CD14-positive monocyte (primary cell): ENCODE measurements around the gene RALGAPB. TPM values are rescaled to one million over a fixed set of nuclear protein-coding genes. Genes with fewer than 3 reads are reported as not detected.
A peak's percentile ranks its signal among the peaks of the same experiment; 100 is the strongest.

Experiments
- DNase-seq, 3 donors: peaks; one replicate each; pipeline ENCODE4 v3.0.0-alpha.2; 2011 to 2022
- H2AFZ ChIP-seq: 2 replicates; pipeline ENCODE4 v1.6.0; 2012; ENCODE audit warnings: mild to moderate bottlenecking, low read depth, low read length, inconsistent platforms; ENCODE audit not compliant: insufficient read depth, poor library complexity, severe bottlenecking
- H3K27ac ChIP-seq, 2 donors: 1 replicate in 1 of 2; 2 replicates in 1 of 2; pipeline ENCODE4 v1.5.1; 2012 to 2013; ENCODE audit warnings: low read length in 2 of 2, control low read depth in 1 of 2, inconsistent platforms in 1 of 2, low read depth in 1 of 2, mild to moderate bottlenecking in 1 of 2
- H3K27me3 ChIP-seq, 2 donors: one replicate each; pipeline versions ENCODE4 v1.6.0 to v1.6.1; 2011 to 2013; ENCODE audit warnings: low read length in 2 of 2; ENCODE audit not compliant: control insufficient read depth in 2 of 2, insufficient read depth in 2 of 2
- H3K36me3 ChIP-seq, 2 donors: replicated peaks in 1 of 2; 1 replicate in 1 of 2; 2 replicates in 1 of 2; pipeline versions ENCODE4 v1.5.1 to v1.6.1; 2012 to 2013; ENCODE audit warnings: low read length in 2 of 2, control low read depth in 1 of 2, inconsistent platforms in 1 of 2, mild to moderate bottlenecking in 1 of 2; ENCODE audit not compliant: insufficient read depth in 2 of 2, control insufficient read depth in 1 of 2
- H3K4me1 ChIP-seq, 2 donors: 1 replicate in 1 of 2; 2 replicates in 1 of 2; pipeline versions ENCODE4 v1.5.1 to v1.6.1; 2012 to 2013; ENCODE audit warnings: low read length in 2 of 2, control low read depth in 1 of 2, inconsistent platforms in 1 of 2, mild to moderate bottlenecking in 1 of 2, moderate library complexity in 1 of 2; ENCODE audit not compliant: insufficient read depth in 2 of 2, control insufficient read depth in 1 of 2
- H3K4me2 ChIP-seq: replicated peaks from 2 replicates; pipeline ENCODE3; 2012; ENCODE audit warnings: low read length, moderate library complexity, mild to moderate bottlenecking; ENCODE audit not compliant: poor library complexity, severe bottlenecking; ENCODE audit errors: extremely low read depth
- H3K4me3 ChIP-seq, 3 experiments: fragments of 200-600 bp in 1 of 3; sonication (generic) in 1 of 3; replicated peaks in 1 of 3; 1 replicate in 2 of 3; 2 replicates in 1 of 3; pipeline ENCODE4 v1.5.1; 2011 to 2013; ENCODE audit warnings: low read length in 3 of 3, mild to moderate bottlenecking in 3 of 3, control low read depth in 2 of 3, low read depth in 2 of 3, inconsistent platforms in 1 of 3, moderate library complexity in 1 of 3
- H3K79me2 ChIP-seq: 2 replicates; pipeline ENCODE4 v1.6.0; 2012; ENCODE audit warnings: mild to moderate bottlenecking, control low read depth, inconsistent platforms, low read length, moderate library complexity; ENCODE audit not compliant: insufficient read depth
- H3K9ac ChIP-seq: 2 replicates; pipeline ENCODE4 v1.6.0; 2017; ENCODE audit warnings: low read length, mild to moderate bottlenecking; ENCODE audit not compliant: insufficient read depth, poor library complexity, severe bottlenecking
- H3K9me3 ChIP-seq, 2 donors: replicated peaks in 1 of 2; 1 replicate in 1 of 2; 2 replicates in 1 of 2; pipeline versions ENCODE4 v1.5.1 to v1.6.1; 2012 to 2013; ENCODE audit warnings: low read length in 2 of 2, control low read depth in 1 of 2; ENCODE audit not compliant: control insufficient read depth in 1 of 2, insufficient read depth in 1 of 2
- H4K20me1 ChIP-seq: 2 replicates; pipeline ENCODE4 v1.6.0; 2012; ENCODE audit warnings: mild to moderate bottlenecking, low read length, control low read depth, moderate library complexity; ENCODE audit not compliant: insufficient read depth
- H3K27ac Mint-ChIP-seq, 7 donors: one replicate each; pipeline ENCODE4 v1.8.0; 2020; ENCODE audit warnings: mild to moderate bottlenecking in 7 of 7, mixed read lengths in 7 of 7, moderate library complexity in 6 of 7, inconsistent platforms in 2 of 7
- H3K27me3 Mint-ChIP-seq, 3 donors: one replicate each; pipeline ENCODE4 v1.8.0; 2021 to 2022; ENCODE audit warnings: low read depth in 3 of 3, mild to moderate bottlenecking in 3 of 3, mixed read lengths in 3 of 3, moderate library complexity in 3 of 3, inconsistent platforms in 1 of 3
- H3K36me3 Mint-ChIP-seq, 2 donors: one replicate each; pipeline ENCODE4 v1.8.0; 2020; ENCODE audit warnings: mixed read lengths in 2 of 2, inconsistent platforms in 1 of 2, mild to moderate bottlenecking in 1 of 2
- H3K4me1 Mint-ChIP-seq: one replicate; pipeline ENCODE4 v1.8.0; 2020; ENCODE audit warnings: mild to moderate bottlenecking, mixed read lengths
- H3K4me3 Mint-ChIP-seq, 2 donors: one replicate each; pipeline ENCODE4 v1.8.0; 2020; ENCODE audit warnings: mild to moderate bottlenecking in 2 of 2, mixed read lengths in 2 of 2, moderate library complexity in 1 of 2
- H3K9me3 Mint-ChIP-seq, 7 donors: one replicate each; pipeline ENCODE4 v1.8.0; 2020 to 2022; ENCODE audit warnings: mixed read lengths in 7 of 7, mild to moderate bottlenecking in 6 of 7, moderate library complexity in 6 of 7, inconsistent platforms in 2 of 7
- WGBS: methylation state at CpG from one replicate; pipeline ENCODE4 v1.1.5; 2013; ENCODE audit warnings: missing lambda C conversion rate; ENCODE audit not compliant: insufficient coverage; 5-methylcytosine and 5-hydroxymethylcytosine counted together
- intact Hi-C, 2 donors: fragments of 100-400 bp; cut with micrococcal nuclease; formaldehyde crosslinking; loops; one replicate each; pipeline versions ENCODE4 v1.15.0 to v1.15.1; 2023
- polyA plus RNA-seq, 3 donors: library from polyadenylated mRNA; depleted of rRNA in 1 of 3; unstranded in 2 of 3; stranded (reverse) in 1 of 3; fragments of 300-500 nt in 2 of 3; fragments of >200 nt in 1 of 3; fragmentation: Illumina TruSeq in 2 of 3; gene quantifications; 1 replicate in 2 of 3; 2 replicates in 1 of 3; pipeline ENCODE4 v1.2.3, GENCODE V29; 2012 to 2021
- TF ChIP-seq, protein P1 (sequence below): fragments of 200-600 bp; IDR thresholded peaks from one replicate; pipeline ENCODE4 v1.8.0; 2022; ENCODE audit warnings: antibody characterized with exemption, mild to moderate bottlenecking

The RALGAPB gene
- polyA plus RNA-seq, 3 donors: 4.7 to 15.5 (median 6.1) TPM

DNA sequence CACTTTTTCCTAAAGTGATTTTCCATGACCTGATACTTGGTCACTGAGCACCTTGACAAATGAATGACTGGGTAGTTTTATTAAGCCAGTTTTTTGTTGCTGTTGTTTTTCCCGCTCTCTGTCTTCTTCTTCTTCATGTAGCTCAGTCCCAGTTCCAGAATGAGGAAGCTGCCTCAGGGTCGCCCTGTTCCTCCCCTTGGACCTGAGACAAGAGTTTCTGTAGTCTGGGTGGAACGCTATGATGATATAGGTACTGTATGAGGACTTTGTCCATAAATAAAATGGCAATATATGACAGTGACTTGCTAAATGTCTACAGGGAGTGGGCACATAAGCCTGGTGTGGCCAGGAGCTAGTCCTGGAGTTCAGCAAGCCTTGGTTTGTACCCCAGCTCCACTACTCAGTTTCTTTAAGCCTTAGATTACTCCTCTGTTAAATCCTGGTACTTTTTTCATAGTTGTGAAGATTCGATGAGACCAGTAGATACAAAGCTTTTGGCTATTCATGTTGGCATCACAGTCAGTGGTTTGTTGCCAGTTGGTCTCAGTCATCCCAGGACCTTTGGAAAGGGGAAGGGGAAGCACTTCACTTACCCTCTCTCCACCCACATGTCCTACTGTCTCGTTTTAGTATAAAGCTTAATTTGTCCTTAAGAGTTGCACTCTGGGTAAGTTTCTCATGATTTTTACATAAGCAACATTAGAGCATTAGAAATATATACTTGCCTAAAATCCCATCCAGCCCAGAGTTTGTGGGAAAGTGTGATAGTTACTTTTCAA, 97.3 kb downstream of the RALGAPB start:
- DNase-seq: no peak

DNA sequence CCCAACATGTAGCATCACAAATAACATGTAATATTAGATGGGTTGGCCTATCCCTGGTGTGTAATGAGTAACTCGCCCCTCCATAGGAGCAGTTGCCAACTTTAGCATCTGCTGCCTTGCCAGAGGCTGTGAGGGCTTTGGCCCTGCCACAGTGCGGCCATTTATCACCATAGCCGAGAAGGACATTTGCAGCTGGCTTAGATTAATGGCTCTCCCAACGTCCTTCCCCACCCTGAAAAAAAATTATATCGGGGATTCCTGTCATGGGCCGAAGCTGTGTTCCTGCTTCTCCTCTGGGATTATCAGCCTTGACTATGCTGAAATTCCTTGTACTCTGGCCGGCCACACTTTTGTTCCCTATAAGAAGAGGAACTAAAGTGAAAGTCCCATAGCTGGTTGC, 100.8 kb downstream of the RALGAPB start:
- Mint-ChIP-seq H3K4me1 (peaks cover 7% of the 10 kb centered on the region), H3K4me3 (no peak overlapping the region), H3K27me3 (no peaks in the 10 kb centered on the region), H3K27ac (peak overlapping the region in 1 of 7 donors; percentile 58), H3K36me3 (peaks cover 65 to 76% of the 10 kb centered on the region in 2 donors), H3K9me3 (no peaks in the 10 kb centered on the region)
- DNase-seq: no peak
- H3K9ac ChIP-seq: no peak overlapping the region
- H3K4me3 ChIP-seq: no peak overlapping the region
- no peak overlapping the region for H3K4me2 ChIP-seq
- no peaks in the 10 kb centered on the region for H3K27me3 ChIP-seq
- no peaks in the 10 kb centered on the region for H3K9me3 ChIP-seq
- no peaks in the 10 kb centered on the region for H3K79me2 ChIP-seq
- peaks cover 8% of the 10 kb centered on the region for H4K20me1 ChIP-seq
- WGBS: 90% methylated on average over 7 of the region's 7 CpGs
- peaks cover 74 to 92% of the 10 kb centered on the region in 2 donors for H3K36me3 ChIP-seq
- no peaks in the 10 kb centered on the region for H3K4me1 ChIP-seq
- intact Hi-C loops: no loop called here
- H2AFZ ChIP-seq: no peak overlapping the region
- H3K27ac ChIP-seq: no peak overlapping the region
- TF ChIP-seq, protein P1, sequence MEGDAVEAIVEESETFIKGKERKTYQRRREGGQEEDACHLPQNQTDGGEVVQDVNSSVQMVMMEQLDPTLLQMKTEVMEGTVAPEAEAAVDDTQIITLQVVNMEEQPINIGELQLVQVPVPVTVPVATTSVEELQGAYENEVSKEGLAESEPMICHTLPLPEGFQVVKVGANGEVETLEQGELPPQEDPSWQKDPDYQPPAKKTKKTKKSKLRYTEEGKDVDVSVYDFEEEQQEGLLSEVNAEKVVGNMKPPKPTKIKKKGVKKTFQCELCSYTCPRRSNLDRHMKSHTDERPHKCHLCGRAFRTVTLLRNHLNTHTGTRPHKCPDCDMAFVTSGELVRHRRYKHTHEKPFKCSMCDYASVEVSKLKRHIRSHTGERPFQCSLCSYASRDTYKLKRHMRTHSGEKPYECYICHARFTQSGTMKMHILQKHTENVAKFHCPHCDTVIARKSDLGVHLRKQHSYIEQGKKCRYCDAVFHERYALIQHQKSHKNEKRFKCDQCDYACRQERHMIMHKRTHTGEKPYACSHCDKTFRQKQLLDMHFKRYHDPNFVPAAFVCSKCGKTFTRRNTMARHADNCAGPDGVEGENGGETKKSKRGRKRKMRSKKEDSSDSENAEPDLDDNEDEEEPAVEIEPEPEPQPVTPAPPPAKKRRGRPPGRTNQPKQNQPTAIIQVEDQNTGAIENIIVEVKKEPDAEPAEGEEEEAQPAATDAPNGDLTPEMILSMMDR: no peak

More for the DNA sequence above, 97.3 kb downstream of the RALGAPB start:
- H3K9ac ChIP-seq: no peak overlapping the region
- no peaks in the 10 kb centered on the region for H3K9me3 ChIP-seq
- H3K36me3 ChIP-seq: peaks cover 89 to 99% of the 10 kb centered on the region in 2 donors
- 60% methylated on average over 1 of the region's 5 CpGs for WGBS
- H3K4me3 ChIP-seq: no peak overlapping the region
- Mint-ChIP-seq H3K4me1 (peaks cover 7% of the 10 kb centered on the region), H3K36me3 (peaks cover 74 to 81% of the 10 kb centered on the region in 2 donors), H3K9me3 (no peaks in the 10 kb centered on the region), H3K4me3 (no peak overlapping the region), H3K27me3 (no peaks in the 10 kb centered on the region), H3K27ac (peak overlapping the region in 4 of 7 donors; percentile 13 to 84 (median 56))
- intact Hi-C loops: no loop called here
- peaks cover 8% of the 10 kb centered on the region for H4K20me1 ChIP-seq
- H3K4me2 ChIP-seq: no peak overlapping the region
- no peaks in the 10 kb centered on the region for H3K27me3 ChIP-seq
- H2AFZ ChIP-seq: no peak overlapping the region
- H3K79me2 ChIP-seq: no peaks in the 10 kb centered on the region
- H3K27ac ChIP-seq: peak overlapping the region in 1 of 2 donors; percentile 12
- no peaks in the 10 kb centered on the region for H3K4me1 ChIP-seq
- TF ChIP-seq, protein P1: no peak
